Ramos (cell line): ENCODE data around the gene HTD2.

ENCODE experiments used
- in situ Hi-C: fragments of 300-500 bp; cut with MboI; formaldehyde crosslinking; loops from one replicate; pipeline ENCODE4 v1.14.3; 2022; ENCODE audit warnings: low sequenced_read_pairs; ENCODE audit not compliant: unreplicated experiment

HTD2 gene

GRCh38 chr3:58353722-58354553 is 47.6 kb downstream of the HTD2 start:
- in situ Hi-C loops: no loop called here

DNA sequence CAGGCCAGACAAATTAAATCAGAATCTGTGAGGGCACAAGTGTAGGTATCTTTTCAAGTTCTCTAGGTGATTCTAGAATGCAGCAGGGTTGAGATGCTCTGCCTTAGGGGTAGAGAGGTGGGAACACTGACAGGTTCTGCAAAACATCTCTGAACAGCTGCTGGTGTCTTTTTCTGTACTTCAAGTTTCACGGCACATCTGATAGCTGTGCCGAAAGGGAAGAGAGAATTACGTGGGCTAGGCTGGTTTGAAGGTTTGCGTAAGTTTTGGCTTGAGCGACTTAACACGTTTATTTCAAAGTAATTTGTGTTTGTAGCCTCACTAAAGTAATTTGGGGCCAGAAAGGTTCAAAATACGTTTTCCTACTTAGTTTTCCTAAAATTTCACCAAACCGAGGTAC is 48.9 kb downstream of the HTD2 start:
- in situ Hi-C loops: no loop called here

DNA sequence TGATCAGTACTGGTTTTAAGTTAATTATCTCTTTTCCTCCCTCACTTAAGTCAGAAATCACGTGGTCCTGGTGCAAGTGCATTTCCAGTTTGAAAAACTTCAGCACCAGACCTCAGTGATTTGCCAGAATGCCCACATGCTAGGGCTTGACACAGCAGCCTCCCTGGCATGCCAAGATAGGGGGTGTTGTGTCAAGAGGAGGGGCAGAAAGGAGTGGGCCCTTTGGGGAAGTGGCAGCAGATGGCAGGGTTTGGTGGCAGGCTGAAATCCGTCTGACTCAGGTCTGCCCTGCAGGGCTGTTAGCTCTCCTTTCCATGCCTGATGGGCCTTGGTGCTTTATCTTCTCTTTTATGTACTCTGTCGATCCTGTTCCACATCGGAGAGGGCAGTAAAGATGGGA is 49.7 kb downstream of the HTD2 start:
- in situ Hi-C loops: no loop called here

DNA sequence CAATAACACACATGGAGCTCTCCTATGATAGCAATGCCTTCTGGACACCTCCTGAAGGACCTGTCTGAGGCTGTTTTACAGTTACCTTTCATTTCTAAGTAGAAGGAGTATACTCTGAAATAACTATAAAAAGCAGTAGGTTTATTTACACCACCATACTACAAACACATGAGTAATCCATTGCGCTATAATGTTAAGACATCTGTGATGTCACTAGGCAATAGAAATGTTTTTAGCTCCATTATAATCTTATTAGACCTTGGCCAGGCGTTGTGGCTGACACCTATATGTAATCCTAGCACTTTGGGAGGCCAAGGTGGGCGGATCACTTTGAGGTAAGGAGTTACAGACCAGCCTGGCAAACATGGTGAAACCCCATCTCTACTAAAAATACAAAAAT is 51.1 kb downstream of the HTD2 start:
- in situ Hi-C loops: no loop called here

DNA sequence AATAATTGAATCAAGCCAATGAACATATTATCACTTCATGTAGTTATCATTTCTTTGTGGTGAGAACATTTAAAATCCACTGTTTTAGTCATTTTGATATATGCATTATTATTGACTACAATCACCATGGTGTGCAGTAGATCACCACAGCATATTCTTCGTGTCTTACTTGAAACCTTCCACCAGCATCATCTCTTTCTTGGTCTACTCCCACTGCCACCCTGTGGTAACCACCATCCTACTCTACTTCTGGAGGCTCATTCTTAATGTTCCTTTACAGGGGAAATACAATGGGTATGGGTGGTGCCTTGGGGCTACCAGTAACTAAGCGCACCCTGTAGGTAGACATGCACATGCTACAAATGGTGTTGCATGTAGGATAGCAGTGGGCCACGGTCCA is 51.8 kb downstream of the HTD2 start:
- in situ Hi-C loops: no loop called here

GRCh38 chr3:58358808-58359207 is 52.5 kb downstream of the HTD2 start:
- in situ Hi-C loops: no loop called here

DNA sequence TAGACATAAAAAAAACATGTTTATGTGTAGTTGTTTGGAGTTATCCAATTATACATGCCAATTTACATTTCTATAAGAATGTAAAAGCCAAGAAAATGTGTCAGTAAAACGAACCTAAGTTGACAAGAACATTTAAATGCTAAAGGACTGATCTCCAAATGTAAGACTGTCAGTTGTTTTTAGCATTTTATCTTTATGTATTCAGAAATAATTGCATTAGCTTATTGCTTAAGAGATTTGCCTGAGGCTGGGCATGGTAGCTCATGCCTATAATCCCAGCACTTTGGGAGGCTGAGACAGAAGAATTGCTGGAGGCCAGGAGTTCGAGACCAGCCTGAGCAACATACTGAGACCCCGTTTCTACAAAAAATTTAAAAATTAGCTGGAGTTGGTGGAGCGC is 53.3 kb downstream of the HTD2 start:
- in situ Hi-C loops: no loop called here

DNA sequence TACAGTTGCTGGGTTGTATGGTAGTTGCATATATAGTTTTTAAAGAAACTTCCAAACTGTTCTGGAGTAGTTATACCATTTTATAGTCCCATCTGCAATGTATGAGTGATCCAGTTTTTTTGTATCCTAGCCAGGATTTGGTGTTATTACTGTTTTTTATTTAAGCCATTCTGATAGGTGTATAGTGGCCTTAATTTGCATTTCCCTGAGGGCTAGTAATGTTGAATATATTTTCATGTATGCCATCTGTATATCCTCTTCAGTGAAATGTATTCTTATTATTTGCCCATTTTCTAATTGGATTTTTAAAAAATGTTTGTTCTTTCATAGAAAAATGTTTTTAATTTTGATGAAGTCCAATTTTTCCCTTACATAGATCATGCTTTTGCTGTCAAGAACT is 55.5 kb downstream of the HTD2 start:
- in situ Hi-C loops: no loop called here

GRCh38 chr3:58366699-58367098 is 60.4 kb downstream of the HTD2 start:
- in situ Hi-C loops: no loop called here

DNA sequence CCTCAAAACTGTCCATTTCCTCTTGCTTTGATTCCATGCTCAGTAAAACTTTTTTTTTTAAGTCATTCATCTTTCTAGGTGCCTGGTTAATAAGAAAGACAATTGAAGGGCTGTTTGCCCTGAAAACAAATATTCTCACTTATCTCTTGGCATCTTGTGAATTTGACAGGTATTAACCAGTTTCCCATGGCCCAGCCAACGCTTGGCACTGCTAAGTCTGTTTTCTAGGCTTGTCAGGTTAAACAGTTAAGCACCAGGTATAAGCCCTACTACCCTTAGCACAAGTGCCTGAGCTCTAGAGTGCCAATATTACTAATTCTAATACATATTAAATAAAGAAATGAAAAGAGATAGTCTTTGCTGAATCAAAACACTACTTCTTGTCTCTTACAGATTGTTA is 62.7 kb downstream of the HTD2 start:
- in situ Hi-C loops: no loop called here
